H1 (cell line): ENCODE data around the gene MARVELD2. TPM values are rescaled to one million over a fixed set of nuclear protein-coding genes. Genes with fewer than 3 reads are reported as not detected.

Experiments
- CTCF ChIA-PET: fragments of 300-600 bp; sonication (Branson Sonifier 250); formaldehyde crosslinking; loops from one replicate; lab custom pipeline; 2021; ENCODE audit not compliant: partially characterized antibody; lab: Charles Lee
- POLR2A ChIA-PET: fragments of 300-600 bp; sonication (Branson Sonifier 250); formaldehyde crosslinking; loops from one replicate; lab custom pipeline; 2021; ENCODE audit warnings: inconsistent platforms; ENCODE audit not compliant: partially characterized antibody; lab: Charles Lee
- DNase-seq, 2 experiments: peaks; one replicate each; pipeline versions ENCODE4 v3.0.0 to v3.0.0-alpha.2; 2010 to 2022; ENCODE audit warnings: low spot score in 2 of 2, low read depth in 1 of 2, mixed read lengths in 1 of 2
- FAIRE-seq: peaks from 2 replicates; lab custom pipeline; 2011; peaks lifted over from hg19 to GRCh38; lab: Jason Lieb, UNC
- H2AFZ ChIP-seq: 2 replicates; pipeline ENCODE4 v1.8.1; 2012; ENCODE audit warnings: low read length, inconsistent platforms
- H2AK5ac ChIP-seq: 2 replicates; pipeline ENCODE4 v1.6.1; 2013; ENCODE audit warnings: low read depth, low read length
- H2BK120ac ChIP-seq: replicated peaks from 2 replicates; pipeline ENCODE3; 2013; ENCODE audit warnings: low read depth, low read length, inconsistent platforms
- H2BK12ac ChIP-seq: 2 replicates; pipeline ENCODE4 v1.6.1; 2013; ENCODE audit warnings: low read depth, low read length
- H2BK15ac ChIP-seq: 2 replicates; pipeline ENCODE4 v1.6.1; 2013; ENCODE audit warnings: low read length
- H2BK20ac ChIP-seq: 2 replicates; pipeline ENCODE4 v1.6.1; 2013; ENCODE audit warnings: low read length
- H2BK5ac ChIP-seq: 2 replicates; pipeline ENCODE4 v1.6.1; 2013; ENCODE audit warnings: low read depth, low read length
- H3K14ac ChIP-seq: 2 replicates; pipeline ENCODE4 v1.6.1; 2013; ENCODE audit warnings: inconsistent platforms; ENCODE audit not compliant: insufficient read length
- H3K18ac ChIP-seq: 2 replicates; pipeline ENCODE4 v1.6.1; 2013; ENCODE audit warnings: low read length; ENCODE audit errors: extremely low read depth
- H3K23ac ChIP-seq: 2 replicates; pipeline ENCODE4 v1.6.1; 2013; ENCODE audit warnings: inconsistent platforms; ENCODE audit not compliant: insufficient read length
- H3K23me2 ChIP-seq: 2 replicates; pipeline ENCODE4 v1.6.1; 2013; ENCODE audit warnings: low read depth, low read length
- H3K27ac ChIP-seq: 2 replicates; pipeline ENCODE4 v1.6.1; 2011; ENCODE audit warnings: low read depth, low read length, inconsistent platforms
- H3K27me3 ChIP-seq, 4 experiments: replicated peaks in 1 of 4; 1 replicate in 1 of 4; 2 replicates in 3 of 4; pipeline versions ENCODE4 v1.6.1 to v1.8.1; 2011 to 2013; ENCODE audit warnings: low read length in 3 of 4, mild to moderate bottlenecking in 3 of 4, inconsistent platforms in 2 of 4, mixed read lengths in 2 of 4, moderate library complexity in 1 of 4; ENCODE audit not compliant: control insufficient read depth in 3 of 4, insufficient read depth in 3 of 4; ENCODE audit errors: extremely low read depth in 1 of 4
- H3K36me3 ChIP-seq, 4 experiments: 2 replicates each; pipeline versions ENCODE4 v1.6.1 to v1.8.1; 2011 to 2013; ENCODE audit warnings: mild to moderate bottlenecking in 4 of 4, low read length in 3 of 4, moderate library complexity in 2 of 4, control low read depth in 1 of 4, inconsistent platforms in 1 of 4; ENCODE audit not compliant: insufficient read depth in 4 of 4, control insufficient read depth in 2 of 4
- H3K4ac ChIP-seq: replicated peaks from 2 replicates; pipeline ENCODE3; 2013; ENCODE audit warnings: low read length, low read depth, mixed read lengths, inconsistent platforms; ENCODE audit not compliant: insufficient read length
- H3K4me1 ChIP-seq, 4 experiments: replicated peaks in 1 of 4; 1 replicate in 1 of 4; 2 replicates in 3 of 4; pipeline versions ENCODE4 v1.6.1 to v1.8.1; 2011 to 2013; ENCODE audit warnings: low read length in 3 of 4, inconsistent platforms in 2 of 4, mixed read lengths in 1 of 4; ENCODE audit not compliant: insufficient read depth in 4 of 4, control insufficient read depth in 3 of 4
- H3K4me2 ChIP-seq, 2 experiments: 2 replicates each; pipeline versions ENCODE4 v1.6.1 to v1.8.1; 2011 to 2013; ENCODE audit warnings: low read depth in 2 of 2, low read length in 2 of 2, control low read depth in 1 of 2, inconsistent platforms in 1 of 2, mild to moderate bottlenecking in 1 of 2; ENCODE audit not compliant: insufficient read depth in 1 of 2
- H3K4me3 ChIP-seq, 4 experiments: fragments of 200-600, 300-600 bp in 1 of 4; sonication (generic), shearing (Covaris generic), sonication (Bioruptor Twin) in 1 of 4; 2 replicates each; pipeline versions ENCODE4 v1.5.1 to v1.8.1; 2011 to 2016; ENCODE audit warnings: low read length in 4 of 4, low read depth in 3 of 4, control low read depth in 2 of 4, inconsistent platforms in 2 of 4, mild to moderate bottlenecking in 2 of 4, mixed read lengths in 1 of 4, moderate library complexity in 1 of 4; ENCODE audit not compliant: insufficient read depth in 2 of 4; ENCODE audit errors: extremely low read depth in 1 of 4
- H3K56ac ChIP-seq: replicated peaks from 2 replicates; pipeline ENCODE3; 2013; ENCODE audit warnings: low read depth, mild to moderate bottlenecking, mixed read lengths, low read length, inconsistent platforms; ENCODE audit not compliant: insufficient read length
- H3K79me1 ChIP-seq: 2 replicates; pipeline ENCODE4 v1.6.1; 2013; ENCODE audit warnings: low read depth, low read length, control low read depth
- H3K79me2 ChIP-seq, 2 experiments: 2 replicates each; pipeline versions ENCODE4 v1.6.1 to v1.8.1; 2012 to 2013; ENCODE audit warnings: low read length in 2 of 2, mild to moderate bottlenecking in 2 of 2, inconsistent platforms in 1 of 2; ENCODE audit not compliant: insufficient read depth in 2 of 2, control insufficient read depth in 1 of 2
- H3K9ac ChIP-seq, 4 experiments: replicated peaks in 1 of 4; 1 replicate in 1 of 4; 2 replicates in 3 of 4; pipeline versions ENCODE4 v1.6.1 to v1.8.1; 2011 to 2013; ENCODE audit warnings: low read depth in 3 of 4, low read length in 3 of 4, control low read depth in 2 of 4, mild to moderate bottlenecking in 2 of 4, moderate library complexity in 2 of 4, inconsistent platforms in 1 of 4; ENCODE audit errors: extremely low read depth in 1 of 4
- H3K9me3 ChIP-seq, 2 experiments: 2 replicates each; pipeline versions ENCODE4 v1.6.1 to v1.8.1; 2012 to 2013; ENCODE audit warnings: mild to moderate bottlenecking in 2 of 2, moderate library complexity in 2 of 2, control low read depth in 1 of 2, inconsistent platforms in 1 of 2, low read depth in 1 of 2, low read length in 1 of 2, mixed read lengths in 1 of 2; ENCODE audit not compliant: insufficient read depth in 2 of 2
- H4K20me1 ChIP-seq, 2 experiments: replicated peaks in 1 of 2; 2 replicates each; pipeline versions ENCODE3 to v1.8.1; 2011 to 2013; ENCODE audit warnings: inconsistent platforms in 2 of 2, low read length in 2 of 2, mild to moderate bottlenecking in 1 of 2; ENCODE audit not compliant: insufficient read depth in 2 of 2, control insufficient read depth in 1 of 2
- H4K5ac ChIP-seq: 2 replicates; pipeline ENCODE4 v1.6.1; 2013; ENCODE audit warnings: low read length, low read depth, mixed read lengths, inconsistent platforms; ENCODE audit not compliant: insufficient read length
- H4K8ac ChIP-seq: 2 replicates; pipeline ENCODE4 v1.8.0; 2013; ENCODE audit warnings: mild to moderate bottlenecking, moderate library complexity, low read length, inconsistent platforms; ENCODE audit not compliant: insufficient read depth; ENCODE audit errors: extremely low read depth
- H4K91ac ChIP-seq: replicated peaks from 2 replicates; pipeline ENCODE3; 2013; ENCODE audit warnings: low read length, mixed read lengths, inconsistent platforms; ENCODE audit not compliant: insufficient read length
- CHD1 ChIP-seq: IDR thresholded peaks from 2 replicates; pipeline ENCODE4 v1.6.1; 2012; ENCODE audit warnings: low read depth, low read length, improper control_type of control experiment
- CREB1 ChIP-seq: IDR thresholded peaks from 2 replicates; pipeline ENCODE4 v1.6.1; 2012; ENCODE audit warnings: inconsistent platforms
- GTF2F1 ChIP-seq: IDR thresholded peaks from 2 replicates; pipeline ENCODE4 v1.6.1; 2012; ENCODE audit warnings: low read depth, low read length, improper control_type of control experiment, borderline replicate concordance
- JUN ChIP-seq: IDR thresholded peaks from 2 replicates; pipeline ENCODE4 v1.6.1; 2011; ENCODE audit warnings: low read depth, mild to moderate bottlenecking, improper control_type of control experiment, low read length
- KDM4A ChIP-seq: IDR thresholded peaks from one replicate; pipeline ENCODE4 v1.7.1; 2012; ENCODE audit warnings: low read depth, mild to moderate bottlenecking, moderate library complexity, low read length, inconsistent platforms; ENCODE audit not compliant: severe bottlenecking
- PHF8 ChIP-seq: fragments of 200-600 bp; sonication (generic); conservative IDR thresholded peaks from 2 replicates; pipeline ENCODE4 v1.7.1; 2012; ENCODE audit warnings: low read depth, mild to moderate bottlenecking, inconsistent platforms, low read length, moderate library complexity
- POLR2AphosphoS5 ChIP-seq: IDR thresholded peaks from 2 replicates; pipeline ENCODE4 v1.6.1; 2011; ENCODE audit warnings: low read depth, low read length
- POU5F1 ChIP-seq: IDR thresholded peaks from 2 replicates; pipeline ENCODE4 v1.6.1; 2011; ENCODE audit warnings: low read depth, mild to moderate bottlenecking, low read length, moderate library complexity
- SAP30 ChIP-seq: fragments of 300-600 bp; sonication (generic); IDR thresholded peaks from 2 replicates; pipeline ENCODE4 v1.7.1; 2012; ENCODE audit warnings: low read length, moderate library complexity, mild to moderate bottlenecking, inconsistent platforms; ENCODE audit not compliant: insufficient read depth, insufficient replicate concordance
- TAF7 ChIP-seq: optimal IDR thresholded peaks from 2 replicates; pipeline ENCODE3; 2011; ENCODE audit warnings: low read depth, mild to moderate bottlenecking, inconsistent platforms, low read length, moderate library complexity, borderline replicate concordance
- WGBS, 2 experiments: shearing (Covaris generic) in 1 of 2; methylation state at CpG; one replicate each; pipeline versions ENCODE4 v1.1.6 to v1.1.7; 2013 to 2015; ENCODE audit warnings: low lambda C conversion rate in 2 of 2, mixed read lengths in 2 of 2, inconsistent platforms in 1 of 2, low coverage in 1 of 2, missing lambda C conversion rate in 1 of 2; ENCODE audit not compliant: insufficient replicate concordance in 2 of 2, insufficient coverage in 1 of 2, insufficient read length in 1 of 2; ENCODE audit errors: extremely low coverage in 1 of 2, missing lambda C conversion rate in 1 of 2; 5-methylcytosine and 5-hydroxymethylcytosine counted together
- polyA plus RNA-seq, 7 experiments: library from polyadenylated mRNA; depleted of rRNA in 3 of 7; stranded (reverse) in 5 of 7; unstranded in 2 of 7; fragments of >200 nt in 5 of 7; fragments of 200-250 nt in 2 of 7; gene quantifications; 1 replicate in 5 of 7; 2 replicates in 1 of 7; 4 replicates in 1 of 7; pipeline versions ENCODE4 v1.2.1 to v1.2.3, GENCODE V29; 2011 to 2013; ENCODE audit warnings: missing spikeins in 2 of 7, mixed read lengths in 2 of 7
- total RNA-seq: library from RNA; stranded (reverse); fragmentation: NEBNext Ultra II Directional; extraction: Animal tissue kit (Norgen Biotek cat#: 25700); gene quantifications from 2 replicates; pipeline ENCODE4 v1.2.1, GENCODE V29; 2021

The MARVELD2 gene
- total and polyA plus RNA-seq, 2 of the 8 experiments (the other 6 are each of a cell fraction or from before 2014, with no cell fraction given), result 18.7 to 31.0 TPM

DNA sequence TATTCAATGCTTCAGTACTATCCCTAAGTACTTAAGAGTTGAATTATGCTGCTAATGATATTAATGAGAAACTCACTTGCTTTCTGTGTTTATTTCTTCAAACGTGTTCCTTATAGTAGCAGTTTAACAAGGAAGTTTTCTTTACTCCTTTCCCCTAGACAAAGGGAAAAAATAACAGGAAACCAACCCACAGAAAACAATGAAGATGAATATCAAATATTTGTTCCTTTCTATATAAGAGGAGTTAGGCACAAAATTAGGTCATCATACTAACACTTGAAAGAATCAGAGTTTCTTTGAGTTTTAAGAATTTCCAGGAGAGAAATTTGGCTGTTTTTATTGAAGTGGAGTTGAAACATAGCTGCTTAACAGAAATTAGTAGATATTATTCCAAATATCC, 62.3 kb downstream of the MARVELD2 start:
- POLR2A ChIA-PET, result no interaction called here
- no peaks in the 10 kb centered on the region for H3K79me2 ChIP-seq
- FAIRE-seq (no peak), DNase-seq (no peak)
- no peak overlapping the region for H2BK12ac ChIP-seq
- H3K36me3 ChIP-seq, result no peaks in the 10 kb centered on the region
- H3K23ac ChIP-seq, result no peak overlapping the region
- H3K14ac ChIP-seq, result no peak overlapping the region
- H2BK120ac ChIP-seq, result no peak overlapping the region
- H2AFZ ChIP-seq, result no peak overlapping the region
- H4K91ac ChIP-seq, result no peak overlapping the region
- no peak overlapping the region for H3K4me3 ChIP-seq
- no peak overlapping the region for H4K5ac ChIP-seq
- no peaks in the 10 kb centered on the region for H4K20me1 ChIP-seq
- H3K9ac ChIP-seq, result no peak overlapping the region
- no peak overlapping the region for H4K8ac ChIP-seq
- no peaks in the 10 kb centered on the region for H3K9me3 ChIP-seq
- no peak overlapping the region for H3K4ac ChIP-seq
- H3K4me2 ChIP-seq, result no peak overlapping the region
- H3K23me2 ChIP-seq, result no peaks in the 10 kb centered on the region
- H3K4me1 ChIP-seq, result no peaks in the 10 kb centered on the region
- no peak overlapping the region for H2BK20ac ChIP-seq
- CTCF ChIA-PET, result no interaction called here
- WGBS, 2 experiments, result 65% methylated on average over 1 of the region's 1 CpG; no CpG with 5 or more reads in 1 of the 2 experiments
- H3K18ac ChIP-seq, result no peak overlapping the region
- no peak overlapping the region for H2BK15ac ChIP-seq
- no peak for TF ChIP-seq SAP30
- TF ChIP-seq CHD1, result no peak
- no peak for TF ChIP-seq TAF7
- no peak for TF ChIP-seq JUN
- no peak for TF ChIP-seq CREB1
- TF ChIP-seq KDM4A, result no peak
- TF ChIP-seq GTF2F1, result no peak
- no peak for TF ChIP-seq POU5F1
- no peak for TF ChIP-seq PHF8
- TF ChIP-seq POLR2AphosphoS5, result no peak
- H3K79me1 ChIP-seq, result no peaks in the 10 kb centered on the region
- no peak overlapping the region for H2AK5ac ChIP-seq
- H3K56ac ChIP-seq, result no peak overlapping the region
- H2BK5ac ChIP-seq, result no peak overlapping the region
- no peak overlapping the region for H3K27ac ChIP-seq
- H3K27me3 ChIP-seq, result no peaks in the 10 kb centered on the region
